ENCODE measurements around the gene ZFC3H1.

DNA sequence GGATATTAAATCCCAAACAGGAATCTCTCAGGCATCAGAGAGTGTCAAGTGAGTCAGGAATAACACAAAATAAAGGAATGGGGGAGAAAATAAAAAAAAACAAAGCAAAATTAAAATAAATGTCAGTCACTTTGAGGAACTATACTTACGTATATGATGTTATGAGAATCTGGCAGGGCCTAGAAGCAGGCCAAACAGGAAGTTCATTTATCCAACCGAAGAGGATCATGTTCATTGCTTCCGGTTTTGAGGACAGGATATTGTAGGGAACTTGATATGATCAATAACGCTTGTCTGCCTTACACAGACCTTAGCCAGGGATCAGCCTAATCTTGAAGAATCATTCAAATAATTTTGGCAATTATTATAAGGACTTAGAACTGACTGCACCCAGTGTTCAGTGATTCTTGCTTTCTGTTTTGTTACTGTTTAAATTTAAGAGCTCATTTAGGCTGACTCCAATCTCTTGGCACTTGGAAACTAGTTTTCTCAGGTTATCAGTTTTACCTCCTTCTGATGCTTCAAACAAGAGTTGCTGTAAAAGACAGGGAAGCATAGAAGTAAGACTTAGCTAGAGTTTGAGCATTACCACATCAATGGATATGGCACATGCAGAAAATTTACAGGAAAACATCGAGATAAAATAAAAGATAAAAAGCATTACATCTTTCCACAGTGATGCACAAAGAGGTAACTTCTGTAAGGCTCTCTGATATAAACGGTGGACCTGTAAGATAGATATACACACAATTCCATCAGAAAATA is 53.4 kb downstream of the ZFC3H1 start:
- TF ChIP-seq POLR2A (IDR thresholded peaks at IDR 0.05), result no peak
- TF ChIP-seq, protein P1, sequence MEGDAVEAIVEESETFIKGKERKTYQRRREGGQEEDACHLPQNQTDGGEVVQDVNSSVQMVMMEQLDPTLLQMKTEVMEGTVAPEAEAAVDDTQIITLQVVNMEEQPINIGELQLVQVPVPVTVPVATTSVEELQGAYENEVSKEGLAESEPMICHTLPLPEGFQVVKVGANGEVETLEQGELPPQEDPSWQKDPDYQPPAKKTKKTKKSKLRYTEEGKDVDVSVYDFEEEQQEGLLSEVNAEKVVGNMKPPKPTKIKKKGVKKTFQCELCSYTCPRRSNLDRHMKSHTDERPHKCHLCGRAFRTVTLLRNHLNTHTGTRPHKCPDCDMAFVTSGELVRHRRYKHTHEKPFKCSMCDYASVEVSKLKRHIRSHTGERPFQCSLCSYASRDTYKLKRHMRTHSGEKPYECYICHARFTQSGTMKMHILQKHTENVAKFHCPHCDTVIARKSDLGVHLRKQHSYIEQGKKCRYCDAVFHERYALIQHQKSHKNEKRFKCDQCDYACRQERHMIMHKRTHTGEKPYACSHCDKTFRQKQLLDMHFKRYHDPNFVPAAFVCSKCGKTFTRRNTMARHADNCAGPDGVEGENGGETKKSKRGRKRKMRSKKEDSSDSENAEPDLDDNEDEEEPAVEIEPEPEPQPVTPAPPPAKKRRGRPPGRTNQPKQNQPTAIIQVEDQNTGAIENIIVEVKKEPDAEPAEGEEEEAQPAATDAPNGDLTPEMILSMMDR (IDR thresholded peaks at IDR 0.05), result no peak
